Activated CD8-positive, alpha-beta T cell treated with anti-CD3 and anti-CD28 coated beads for 36 hours (primary cell): ENCODE data around the gene MIOX. TPM values are rescaled to one million over a fixed set of nuclear protein-coding genes. Genes with fewer than 3 reads are reported as not detected.

Experiments
- ATAC-seq: fragments of 200-7000 bp; cut with Tn5 transposase; one replicate; pipeline ENCODE4 v1.10.0; 2021; ENCODE audit warnings: mild to moderate bottlenecking, moderate library complexity
- CTCF ChIA-PET: fragments of 350-600 bp; sonication (Branson Sonifier 250); formaldehyde crosslinking; loops from one replicate; lab custom pipeline; 2021; ENCODE audit warnings: antibody characterized with exemption; lab: Charles Lee
- POLR2A ChIA-PET: fragments of 350-600 bp; sonication (Branson Sonifier 250); formaldehyde crosslinking; loops from one replicate; lab custom pipeline; 2021; ENCODE audit warnings: antibody characterized with exemption; lab: Charles Lee
- DNase-seq: peaks from one replicate; pipeline ENCODE4 v3.0.0-alpha.2; 2020
- H3K27ac Mint-ChIP-seq: one replicate; pipeline ENCODE4 v1.8.0; 2021; ENCODE audit warnings: mild to moderate bottlenecking, mixed read lengths
- H3K27me3 Mint-ChIP-seq: one replicate; pipeline ENCODE4 v1.8.0; 2021; ENCODE audit warnings: mixed read lengths
- H3K36me3 Mint-ChIP-seq: one replicate; pipeline ENCODE4 v1.8.0; 2021; ENCODE audit warnings: low read depth, mixed read lengths
- H3K4me1 Mint-ChIP-seq: one replicate; pipeline ENCODE4 v1.8.0; 2021; ENCODE audit warnings: low read depth, mixed read lengths
- H3K4me3 Mint-ChIP-seq: one replicate; pipeline ENCODE4 v1.8.0; 2021; ENCODE audit warnings: mild to moderate bottlenecking, moderate library complexity, mixed read lengths
- H3K9me3 Mint-ChIP-seq: one replicate; pipeline ENCODE4 v1.8.0; 2021; ENCODE audit warnings: mixed read lengths
- CTCF ChIP-seq: fragments of 200-600 bp; IDR thresholded peaks from one replicate; pipeline ENCODE4 v1.8.0; 2022; ENCODE audit warnings: antibody characterized with exemption, mild to moderate bottlenecking
- intact Hi-C: fragments of 100-400 bp; cut with micrococcal nuclease; formaldehyde crosslinking; loops from one replicate; pipeline ENCODE4 v1.10.0; 2022
- total RNA-seq, 2 experiments: library from RNA; stranded (reverse); gene quantifications; one replicate each; pipeline ENCODE4 v1.2.3, GENCODE V29; 2021

MIOX gene
- total RNA-seq, 2 experiments from 2014 or later: 0.29 TPM; not detected in 1

- ChIA-PET CTCF (no interaction called here), POLR2A (interaction anchor here (5.0 to 8.0 kb wide), 2 partner anchors 11 to 13 kb away, joined by 58 to 111 read pairs; partner anchors contain the start of gene SCO2)
- ATAC-seq (no peak), DNase-seq (no peak)
- Mint-ChIP-seq H3K4me1 (peaks cover 35% of the 10 kb centered on the region), H3K36me3 (peaks cover 35% of the 10 kb centered on the region), H3K27me3 (no peaks in the 10 kb centered on the region), H3K4me3 (no peak overlapping the region), H3K9me3 (no peaks in the 10 kb centered on the region), H3K27ac (no peak overlapping the region)
- TF ChIP-seq CTCF: no peak
- intact Hi-C loops: no loop called here
These were observed 26.5 kb downstream of the MIOX start for GRCh38 chr22:50513175-50513574.

- POLR2A ChIA-PET: interaction anchor here (5.0 kb wide), 1 partner anchor 10 kb away, joined by 58 read pairs; the partner anchor contains the start of gene SCO2
- H3K27me3 Mint-ChIP-seq: no peaks in the 10 kb centered on the region
- DNase-seq: no peak
- intact Hi-C loops: no loop called here
- no peak for TF ChIP-seq CTCF
- H3K36me3 Mint-ChIP-seq: peaks cover 36% of the 10 kb centered on the region
- CTCF ChIA-PET: interaction anchor here (0.7 to 2.8 kb wide), 2 partner anchors 9 to 155 kb away, joined by 3 to 18 read pairs; partner anchors contain the start of gene SCO2
- peaks cover 23% of the 10 kb centered on the region for H3K4me1 Mint-ChIP-seq
- ATAC-seq: no peak
- H3K27ac Mint-ChIP-seq: no peak overlapping the region
- no peaks in the 10 kb centered on the region for H3K9me3 Mint-ChIP-seq
- no peak overlapping the region for H3K4me3 Mint-ChIP-seq
These were observed 29.4 kb downstream of the MIOX start for GRCh38 chr22:50516068-50516467.

GRCh38 chr22:50516891-50517290, 30.2 kb downstream of the MIOX start:
- no peak for DNase-seq
- TF ChIP-seq CTCF: no peak
- Mint-ChIP-seq H3K36me3 (peaks cover 37% of the 10 kb centered on the region), H3K4me1 (peaks cover 22% of the 10 kb centered on the region), H3K27me3 (no peaks in the 10 kb centered on the region), H3K4me3 (no peak overlapping the region), H3K27ac (no peak overlapping the region), H3K9me3 (no peaks in the 10 kb centered on the region)
- POLR2A ChIA-PET: interaction anchor here (1.0 to 5.0 kb wide), 2 partner anchors 8 to 9 kb away, joined by 5 to 58 read pairs; partner anchors contain the start of gene SCO2
- CTCF ChIA-PET: interaction anchor here (0.7 to 0.9 kb wide), 2 partner anchors 8 to 156 kb away, joined by 3 read pairs; no protein-coding TSS in a partner anchor
- intact Hi-C loops: no loop called here
- ATAC-seq: no peak

GRCh38 chr22:50517495-50518260, 31.0 kb downstream of the MIOX start:
- H3K4me3 Mint-ChIP-seq: no peak overlapping the region
- intact Hi-C loops: no loop called here
- ChIA-PET POLR2A (interaction anchor here (1.0 to 5.0 kb wide), 3 partner anchors 8 to 9 kb away, joined by 5 to 58 read pairs (median 26); partner anchors contain the start of genes LMF2, NCAPH2 and SCO2), CTCF (interaction anchor here (0.9 kb wide), 1 partner anchor 9 kb away, joined by 3 read pairs; no protein-coding TSS in a partner anchor)
- peaks cover 16% of the 10 kb centered on the region for H3K4me1 Mint-ChIP-seq
- peaks cover 33% of the 10 kb centered on the region for H3K36me3 Mint-ChIP-seq
- ATAC-seq: no peak
- no peaks in the 10 kb centered on the region for H3K27me3 Mint-ChIP-seq
- H3K27ac Mint-ChIP-seq: no peak overlapping the region
- DNase-seq: no peak
- TF ChIP-seq CTCF: no peak
- H3K9me3 Mint-ChIP-seq: no peaks in the 10 kb centered on the region

- no peak for TF ChIP-seq CTCF
- peaks cover 35% of the 10 kb centered on the region for H3K36me3 Mint-ChIP-seq
- ChIA-PET POLR2A (interaction anchor here (0.9 to 3.0 kb wide), 3 partner anchors 9 to 29 kb away, joined by 3 to 26 read pairs (median 4); partner anchors contain the start of genes LMF2 and NCAPH2), CTCF (interaction anchor here (1.2 kb wide), 1 partner anchor 308 kb away, joined by 3 read pairs; no protein-coding TSS in a partner anchor)
- ATAC-seq: no peak
- H3K4me3 Mint-ChIP-seq: no peak overlapping the region
- H3K9me3 Mint-ChIP-seq: no peaks in the 10 kb centered on the region
- DNase-seq: no peak
- no peaks in the 10 kb centered on the region for H3K27me3 Mint-ChIP-seq
- H3K4me1 Mint-ChIP-seq: peaks cover 13% of the 10 kb centered on the region
- no peak overlapping the region for H3K27ac Mint-ChIP-seq
- intact Hi-C loops: no loop called here
These were observed 31.9 kb downstream of the MIOX start for GRCh38 chr22:50518606-50519005.
